IPS-11a (cell line): Measurements from ENCODE around the gene CHD2.
"Not testable (repeated sequence)": the region's sequence is repeated elsewhere in the genome, so short reads cannot be mapped to it uniquely, and the experiment has no call there.

Source experiments
- H3K4me3 ChIP-seq: one replicate; pipeline ENCODE4 v1.5.1; 2013; ENCODE audit warnings: low read depth, low read length, control low read depth

The CHD2 gene

DNA sequence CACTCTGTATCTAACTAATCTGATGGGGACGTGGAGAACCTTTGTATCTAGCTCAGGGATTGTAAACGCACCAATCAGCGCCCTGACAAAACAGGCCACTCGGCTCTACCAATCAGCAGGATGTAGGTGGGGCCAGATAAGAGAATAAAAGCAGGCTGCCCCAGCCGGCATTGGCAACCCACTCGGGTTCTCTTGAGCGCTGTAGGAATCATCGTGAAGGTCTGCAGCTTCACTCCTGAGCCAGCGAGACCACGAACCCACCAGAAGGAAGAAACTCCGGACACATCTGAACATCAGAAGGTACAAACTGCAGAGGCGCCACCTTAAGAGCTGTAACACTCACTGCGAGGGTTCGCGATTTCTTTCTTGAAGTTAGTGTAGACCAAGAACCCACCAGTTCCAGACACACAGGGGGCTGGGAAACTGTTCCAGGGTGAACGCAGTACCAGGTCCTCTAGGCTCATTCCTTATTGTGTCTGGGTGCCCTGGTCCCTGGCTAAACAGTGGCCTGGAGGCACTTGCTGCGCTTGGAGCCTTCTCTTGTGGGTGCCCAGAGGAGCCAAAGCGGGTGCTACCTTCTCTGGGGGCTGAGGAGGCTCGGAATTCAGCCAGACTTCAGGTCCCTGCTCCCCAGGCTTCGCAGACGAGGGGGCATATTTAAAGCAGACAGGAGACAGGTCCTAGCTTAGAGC lies 132.5 kb downstream of the CHD2 start:
- H3K4me3 ChIP-seq = not testable (repeated sequence)

DNA sequence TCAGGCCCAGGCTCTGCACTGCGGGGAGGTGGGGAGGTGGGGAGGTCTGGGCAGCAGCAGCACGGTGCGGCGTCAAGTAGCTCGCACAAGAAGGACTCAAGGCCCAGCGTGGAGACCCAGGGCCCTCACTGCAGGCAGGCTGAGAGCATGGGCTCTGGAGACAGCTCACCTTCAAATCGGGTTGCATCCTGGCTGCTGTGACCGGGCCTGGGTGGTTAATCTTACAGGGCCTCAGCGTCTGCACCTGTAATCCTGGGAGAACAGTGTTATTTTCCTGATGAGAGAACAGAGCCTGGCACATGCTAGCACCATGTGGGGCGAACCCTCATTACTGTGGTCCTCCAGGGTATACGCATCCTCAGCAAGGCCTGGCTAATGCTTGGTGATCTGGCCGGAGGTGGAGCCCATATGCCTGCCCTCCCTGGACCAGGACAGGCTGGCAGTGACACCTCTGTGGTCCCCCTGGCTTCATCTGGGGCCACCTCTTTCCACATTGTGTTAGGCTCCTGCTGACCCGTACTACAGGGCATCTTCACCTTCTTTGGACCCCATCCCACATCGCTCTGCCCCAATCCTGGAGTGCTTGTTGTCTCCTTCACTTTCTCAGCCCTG lies 133.4 kb downstream of the CHD2 start:
- no peak overlapping the region for H3K4me3 ChIP-seq

DNA sequence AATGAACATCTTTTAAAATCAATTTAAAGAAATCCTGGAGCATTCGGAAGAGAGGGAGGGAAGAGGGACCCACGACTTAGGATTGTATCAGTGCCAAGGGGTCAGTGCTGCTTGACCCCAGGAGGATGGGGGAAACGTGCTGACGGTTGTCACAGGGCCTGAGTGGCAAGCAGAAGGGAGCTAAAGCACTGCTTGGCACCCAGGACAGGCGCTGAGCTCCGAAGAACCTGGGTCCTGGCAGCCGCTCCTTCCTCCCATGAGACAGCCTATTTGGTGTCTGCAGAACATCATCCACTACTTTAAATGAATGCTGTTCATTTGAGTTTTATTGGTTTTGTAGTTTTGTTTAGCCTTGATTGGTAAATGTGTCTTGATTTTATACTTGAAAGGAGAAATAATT lies 134.4 kb downstream of the CHD2 start:
- no peak overlapping the region for H3K4me3 ChIP-seq

DNA sequence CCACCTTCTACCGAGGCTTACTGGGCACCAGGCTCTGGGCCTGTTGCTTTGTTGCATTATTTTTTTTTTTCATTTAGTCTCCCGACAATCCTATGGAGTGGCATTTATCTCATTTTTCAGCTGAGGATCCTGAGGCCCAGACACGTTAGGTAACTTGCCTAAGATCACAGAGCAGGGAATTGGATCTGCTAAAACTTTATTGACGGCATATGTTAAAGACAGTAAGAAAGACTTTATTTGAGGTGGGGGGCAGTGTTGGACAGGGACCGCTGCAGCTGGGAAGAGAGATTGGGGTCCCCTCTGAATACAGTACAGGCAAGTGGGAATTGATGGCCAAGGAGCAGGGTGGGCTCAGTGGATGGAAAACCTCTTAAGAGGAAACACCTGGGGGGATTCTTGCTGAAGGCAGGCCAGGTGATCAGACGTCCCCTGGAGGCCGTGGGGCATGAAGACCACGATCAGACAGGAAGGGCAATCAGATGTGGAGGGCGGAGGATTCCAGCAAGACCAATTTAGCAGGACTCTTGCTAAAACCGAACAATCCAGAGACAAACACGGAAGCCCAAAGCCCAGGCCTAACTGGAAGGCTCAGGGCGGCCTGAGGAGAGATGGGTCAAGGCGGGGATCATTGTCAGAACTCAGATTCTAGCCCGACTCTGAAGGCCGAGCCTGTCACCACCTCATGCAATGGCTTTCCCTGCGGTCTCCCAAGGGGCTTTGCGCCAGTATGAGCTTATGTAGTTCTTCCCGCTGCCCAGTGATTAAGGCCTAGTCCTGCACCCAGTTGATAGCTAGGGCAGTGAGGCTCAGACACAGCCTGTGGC lies 135.2 kb downstream of the CHD2 start:
- H3K4me3 ChIP-seq = no peak overlapping the region

DNA sequence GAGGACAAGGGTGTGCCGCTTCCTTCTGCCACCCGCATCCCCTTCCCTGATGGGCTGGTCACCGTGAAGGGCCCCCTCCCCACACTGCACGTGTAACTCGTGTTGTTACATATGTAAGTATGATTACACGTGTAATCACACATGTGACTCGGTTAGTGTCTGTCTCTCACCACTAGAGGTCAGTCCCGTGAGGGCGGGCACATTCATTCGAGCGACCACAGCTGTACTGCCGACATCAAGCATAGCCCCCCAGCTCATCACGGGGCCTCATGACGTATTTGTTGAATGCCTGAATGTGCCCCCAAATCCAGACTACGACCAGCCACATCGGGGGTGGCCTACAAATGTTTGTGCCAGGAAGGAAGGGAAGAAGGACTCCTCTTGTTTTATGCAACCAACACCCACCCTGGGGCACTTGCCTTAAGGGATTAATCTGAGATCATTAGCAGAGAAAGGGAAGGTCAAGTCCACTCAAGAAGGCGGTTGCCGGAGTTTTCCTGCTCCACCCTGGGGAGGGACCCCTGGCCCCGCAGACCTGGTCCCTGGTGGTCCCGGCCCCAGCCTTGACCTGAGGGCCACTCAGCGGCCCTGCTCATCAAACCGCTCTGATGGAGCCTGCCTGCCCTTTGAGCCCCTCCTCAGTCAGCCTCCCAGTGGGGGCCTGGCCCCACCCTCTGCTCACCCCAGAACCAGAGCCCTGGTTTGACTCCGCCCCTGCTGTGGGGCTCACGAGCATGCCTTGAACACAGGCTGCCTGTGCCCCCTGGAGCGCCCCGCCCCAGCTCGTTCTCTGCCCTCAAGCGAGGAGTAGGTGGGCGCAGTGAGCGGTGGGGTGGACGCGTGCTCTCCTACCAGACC lies 136.1 kb downstream of the CHD2 start:
- no peak overlapping the region for H3K4me3 ChIP-seq

DNA sequence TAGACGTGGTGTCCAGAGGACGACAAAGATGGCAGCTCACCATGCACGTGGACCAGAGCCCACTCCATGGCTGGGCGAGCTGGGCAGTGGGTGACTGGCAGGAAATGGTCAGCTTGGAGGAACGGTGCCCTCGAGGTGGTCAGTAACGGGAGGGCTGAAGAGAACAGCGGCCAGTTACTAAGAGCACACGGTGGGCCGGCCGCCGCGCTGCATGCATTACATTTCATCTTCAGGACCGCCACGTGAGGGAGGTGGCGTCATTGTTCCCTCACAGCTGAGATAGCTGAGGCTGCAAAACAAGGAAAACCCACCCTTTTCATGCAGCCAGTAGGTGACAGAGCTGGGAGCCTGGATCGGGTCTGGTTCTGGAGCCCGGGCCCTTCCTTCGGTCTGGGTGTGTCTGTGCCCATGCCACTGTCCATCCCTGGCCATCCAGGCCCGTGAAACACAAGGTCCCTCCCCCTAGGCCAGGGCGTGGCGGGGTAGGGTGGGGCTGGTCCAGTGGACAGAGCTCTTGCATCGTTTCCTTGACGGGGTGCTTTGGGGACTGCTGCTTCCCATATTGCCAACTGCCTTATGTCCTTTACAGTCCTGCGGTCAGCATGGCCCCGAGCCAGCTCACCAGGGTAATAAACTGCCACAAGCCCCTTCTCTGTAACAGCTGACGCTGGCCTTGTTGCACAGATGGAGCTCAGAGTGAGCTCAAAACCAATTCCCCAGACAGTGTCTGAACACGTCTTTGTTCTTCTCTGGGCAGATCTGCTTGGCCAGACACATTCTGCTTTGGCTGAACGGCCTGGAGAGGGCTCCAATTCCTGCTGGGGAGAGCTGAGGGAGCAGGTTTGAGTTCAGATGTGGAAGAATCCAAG lies 137.1 kb downstream of the CHD2 start:
- no peak overlapping the region for H3K4me3 ChIP-seq

DNA sequence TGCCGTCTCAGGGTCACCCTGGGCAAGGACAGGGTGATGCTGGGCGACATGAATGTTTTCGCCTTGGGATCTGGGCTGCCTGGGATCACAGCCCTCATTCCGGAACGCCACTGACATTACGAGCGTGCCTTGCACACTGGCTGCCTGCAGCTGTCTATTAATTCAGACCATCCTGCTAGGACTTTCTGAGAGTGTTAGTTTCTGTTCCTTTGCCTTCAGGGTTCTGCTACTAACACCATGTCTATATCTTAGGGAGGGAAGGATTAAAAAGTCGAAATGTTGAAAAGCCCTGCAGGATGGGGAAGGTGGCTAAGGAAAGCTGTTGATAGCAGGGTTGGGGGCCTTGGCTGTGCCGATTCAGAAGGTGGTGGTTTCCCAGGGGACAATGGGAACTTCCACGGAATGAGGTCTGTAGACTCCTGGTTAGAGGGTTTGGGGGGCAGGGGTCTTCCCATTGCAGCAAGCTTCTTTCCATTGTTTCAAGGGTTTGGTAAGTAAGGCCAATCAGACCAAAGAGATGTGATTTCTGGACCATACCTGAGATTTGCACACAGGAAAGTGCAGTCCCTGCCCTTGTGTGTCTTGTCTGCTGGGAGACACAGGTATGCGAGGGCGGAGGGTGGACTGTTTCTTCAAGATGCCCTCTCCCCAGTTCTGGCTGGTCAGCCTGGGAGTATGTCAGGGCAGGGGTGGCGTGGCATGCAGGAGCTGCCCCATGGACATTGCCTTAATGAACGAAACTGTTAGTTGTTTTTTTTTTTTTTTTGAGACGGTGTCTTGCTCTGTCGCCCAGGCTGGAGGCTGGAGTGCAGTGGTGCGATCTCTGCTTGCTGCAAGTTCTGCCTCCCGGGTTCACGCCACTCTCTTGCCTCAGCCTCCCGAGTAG lies 137.9 kb downstream of the CHD2 start:
- no peak overlapping the region for H3K4me3 ChIP-seq

DNA sequence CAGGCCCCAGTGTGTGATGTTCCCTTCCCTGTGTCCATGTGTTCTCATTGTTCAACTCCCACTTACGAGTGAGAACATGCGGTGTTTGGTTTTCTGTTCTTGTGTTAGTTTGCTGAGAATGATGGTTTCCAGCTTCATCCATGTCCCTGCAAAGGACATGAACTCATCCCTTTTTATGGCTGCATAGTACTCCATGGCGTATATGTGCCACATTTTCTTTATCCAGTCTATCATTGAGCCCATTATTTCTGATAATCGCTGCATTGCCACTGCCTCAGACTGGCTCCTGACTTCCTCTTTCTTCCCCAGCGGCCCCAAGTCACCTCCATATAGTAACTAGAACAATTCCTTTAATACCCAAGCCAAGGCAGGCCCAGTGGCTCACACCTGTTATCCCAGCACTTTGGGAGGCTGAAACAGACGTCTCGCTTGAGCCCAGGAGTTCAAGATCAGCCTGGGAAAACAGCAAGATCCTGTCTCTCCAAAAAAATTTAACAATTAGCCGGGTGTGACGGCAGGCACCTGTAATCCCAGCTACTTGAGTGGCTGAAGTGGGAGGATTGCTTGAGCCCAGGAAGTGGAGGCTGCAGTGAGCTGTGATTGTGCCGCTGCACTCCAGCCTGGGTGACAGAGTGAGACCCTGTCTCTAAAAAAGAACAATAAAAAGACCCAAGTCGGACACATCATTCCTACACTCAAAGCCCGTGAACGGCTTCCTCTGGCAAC lies 139.6 kb downstream of the CHD2 start:
- not testable (repeated sequence) for H3K4me3 ChIP-seq

DNA sequence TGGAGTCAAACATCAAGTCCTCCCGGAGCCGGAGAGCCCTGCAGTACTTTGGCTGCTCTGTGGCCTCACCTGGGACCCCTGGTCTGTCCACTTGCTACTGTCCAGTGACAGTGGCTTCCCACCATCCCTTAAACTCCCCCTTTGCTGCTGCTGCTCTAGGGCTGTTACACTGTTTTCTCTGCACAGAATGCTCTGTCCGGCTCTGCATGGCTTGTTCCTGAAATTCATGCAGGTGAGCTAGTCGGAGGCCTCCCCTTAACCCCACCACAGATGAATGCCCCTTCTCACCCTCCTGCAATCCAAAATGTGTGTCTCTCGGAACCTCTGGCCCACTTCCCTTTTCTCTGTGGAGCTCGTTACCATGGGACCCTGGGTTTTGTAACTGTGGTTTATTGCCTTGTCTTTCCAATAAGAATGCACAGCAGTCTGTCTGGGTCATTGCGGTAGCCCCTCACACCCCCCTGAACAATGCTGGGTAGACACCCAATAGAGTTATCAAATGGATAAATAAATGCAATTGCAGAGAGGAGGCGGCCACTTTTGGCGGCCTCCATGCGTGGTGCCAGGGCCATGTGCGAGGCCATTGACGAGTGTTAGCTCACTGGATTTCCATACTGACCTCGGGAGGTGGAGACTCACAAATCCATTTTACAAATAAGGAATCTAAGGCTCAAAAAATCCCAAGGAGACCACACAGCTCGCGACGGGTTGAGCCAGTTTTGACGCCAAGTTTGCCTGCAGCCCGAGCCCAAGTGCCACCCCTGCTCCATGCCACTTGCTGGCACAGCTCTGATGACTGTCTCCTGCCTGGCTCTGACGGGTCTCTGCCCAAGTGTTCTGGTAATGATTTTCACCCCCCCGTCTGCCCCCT lies 140.4 kb downstream of the CHD2 start:
- H3K4me3 ChIP-seq = no peak overlapping the region

DNA sequence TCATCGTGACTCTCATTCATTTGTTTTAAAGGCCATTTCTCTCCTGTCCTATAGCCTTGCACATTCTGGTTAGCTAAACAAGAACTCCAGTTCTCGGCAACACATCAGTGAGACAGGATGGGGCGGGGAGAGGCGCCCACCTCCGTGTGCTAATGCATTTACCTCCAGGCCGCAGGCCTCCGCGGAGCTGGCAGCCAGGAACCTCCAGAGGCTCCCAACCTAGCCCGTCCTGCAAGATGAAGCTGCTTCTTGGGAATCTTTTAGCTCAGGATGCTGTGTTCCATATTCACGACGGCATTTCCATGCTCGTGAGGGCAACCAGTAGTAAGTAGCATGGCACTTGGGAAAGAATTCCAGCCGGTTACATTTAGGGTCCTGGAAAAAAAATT lies 141.0 kb downstream of the CHD2 start:
- H3K4me3 ChIP-seq = no peak overlapping the region

DNA sequence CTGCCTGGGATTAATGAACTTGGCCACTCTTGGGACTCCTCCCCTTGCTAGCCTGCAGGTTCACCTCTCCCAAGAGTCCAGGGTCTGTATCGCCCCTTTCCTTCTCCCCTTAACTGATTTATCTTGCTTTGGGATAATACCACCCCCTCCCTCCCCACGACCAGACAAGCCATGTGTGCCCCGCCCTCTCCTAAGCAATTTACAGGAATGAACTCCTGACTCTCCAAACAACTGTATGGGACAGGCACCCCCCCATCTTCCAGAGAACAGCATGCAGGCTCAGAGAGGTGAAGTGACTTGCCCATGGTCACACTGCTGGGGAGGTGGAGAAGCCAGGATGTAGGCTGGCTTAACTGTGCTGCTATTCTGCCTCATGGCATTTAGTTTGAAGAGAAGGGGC lies 142.1 kb downstream of the CHD2 start:
- no peak overlapping the region for H3K4me3 ChIP-seq

DNA sequence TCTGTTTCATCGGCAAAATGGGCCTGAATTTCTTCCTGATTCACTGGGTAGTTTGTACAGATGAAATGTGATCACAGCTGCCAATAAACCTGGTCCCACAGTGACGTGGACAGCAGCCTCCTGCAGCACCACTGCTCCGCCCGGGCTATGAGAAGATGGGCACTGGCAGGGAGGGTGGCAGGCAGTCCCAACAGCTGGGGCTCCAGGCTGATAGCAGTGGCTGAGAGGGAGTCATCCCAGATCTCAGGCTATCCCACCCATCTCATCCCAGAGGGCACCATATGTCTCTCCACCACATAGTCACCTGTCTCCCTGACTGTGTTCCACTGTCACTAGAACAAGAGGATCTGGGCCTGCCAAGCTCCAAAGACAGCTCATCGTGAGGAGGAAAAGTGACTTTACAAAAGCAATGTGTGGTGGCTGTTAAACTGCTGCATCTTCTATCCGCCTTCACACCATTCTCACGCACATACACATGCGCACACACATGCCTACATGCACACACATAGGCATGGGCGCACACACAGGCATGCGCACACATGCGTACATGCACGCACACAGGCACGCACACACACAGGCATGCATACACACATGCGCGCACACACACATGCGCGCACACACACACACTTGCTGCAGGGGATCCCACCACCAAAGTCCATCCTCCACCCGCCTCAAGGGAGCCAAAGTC lies 142.7 kb downstream of the CHD2 start:
- no peak overlapping the region for H3K4me3 ChIP-seq

DNA sequence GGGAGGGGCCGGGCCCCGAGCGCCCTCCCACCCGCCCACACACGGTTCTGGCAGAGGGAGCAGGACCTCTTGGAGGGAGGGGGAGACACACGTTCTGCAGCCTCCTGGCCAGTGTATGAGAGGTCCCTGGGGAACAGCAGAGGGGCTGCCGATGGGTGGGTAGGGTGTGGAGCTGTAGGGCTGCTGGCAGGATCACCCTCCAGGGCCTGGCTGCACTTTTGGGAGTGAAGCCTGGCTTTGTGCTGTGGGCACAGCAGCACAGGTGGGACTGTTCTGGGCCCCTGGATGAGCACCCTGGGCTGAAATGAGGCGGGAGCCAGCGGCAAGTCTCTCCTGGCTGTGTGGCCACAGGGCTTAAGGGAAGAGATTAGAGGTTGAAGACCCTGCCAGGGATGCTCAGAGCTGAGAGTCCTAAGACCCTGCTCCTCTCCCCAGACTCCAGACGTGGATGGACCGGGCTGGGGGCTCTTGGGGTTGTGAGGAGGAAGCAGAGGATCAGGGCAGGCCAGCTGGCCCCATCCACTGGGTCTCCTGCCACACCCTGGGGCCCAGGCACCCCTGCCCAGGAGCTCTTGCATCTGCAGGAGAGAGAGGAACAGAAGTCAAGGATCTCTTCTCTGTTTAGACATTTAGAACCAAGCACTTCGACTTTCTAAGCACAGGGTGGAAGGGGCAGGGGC lies 143.6 kb downstream of the CHD2 start:
- no peak overlapping the region for H3K4me3 ChIP-seq

DNA sequence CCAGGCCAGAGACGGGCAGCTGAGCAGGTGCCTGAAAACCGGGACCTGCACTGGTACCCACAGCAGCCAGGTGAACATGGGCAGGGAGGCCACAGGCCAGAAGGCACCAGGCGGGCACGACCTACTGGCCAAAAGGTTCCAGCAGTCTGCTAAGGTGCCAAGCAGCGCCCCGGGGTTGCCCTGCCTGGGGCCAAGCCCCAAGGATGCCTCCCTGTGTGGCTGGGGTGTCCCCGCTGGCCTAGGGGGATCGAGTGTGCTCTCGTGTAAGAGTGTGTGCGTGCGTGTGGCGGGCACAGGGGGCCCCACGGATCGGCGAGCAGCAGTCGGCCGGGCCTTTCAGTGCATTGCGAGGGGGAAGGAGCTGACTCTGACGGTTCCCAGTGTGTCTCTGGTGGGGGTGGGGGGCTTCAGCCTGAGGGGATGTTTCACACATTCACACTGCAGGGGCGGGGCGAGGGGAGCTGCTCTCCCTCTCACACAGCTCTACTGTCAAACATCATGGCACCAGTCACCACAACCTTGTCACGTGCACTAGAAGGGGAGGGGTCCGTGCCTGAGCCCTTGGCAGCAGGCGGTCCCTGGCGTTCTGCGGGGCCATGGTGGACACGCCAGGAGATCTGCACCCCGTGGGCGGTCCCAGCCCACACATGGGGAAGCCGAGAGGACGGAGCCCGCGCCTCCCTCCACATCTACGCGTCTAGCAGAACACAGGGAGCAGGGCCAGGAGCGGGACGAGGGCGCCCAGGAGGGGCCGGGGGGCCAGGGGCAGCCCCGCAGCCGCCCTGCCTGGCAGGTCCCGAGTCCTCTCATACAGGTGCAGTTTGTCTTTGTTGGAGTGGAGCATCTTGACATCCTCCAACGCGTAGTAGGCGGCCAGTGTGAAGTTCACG lies 144.4 kb downstream of the CHD2 start:
- no peak overlapping the region for H3K4me3 ChIP-seq

DNA sequence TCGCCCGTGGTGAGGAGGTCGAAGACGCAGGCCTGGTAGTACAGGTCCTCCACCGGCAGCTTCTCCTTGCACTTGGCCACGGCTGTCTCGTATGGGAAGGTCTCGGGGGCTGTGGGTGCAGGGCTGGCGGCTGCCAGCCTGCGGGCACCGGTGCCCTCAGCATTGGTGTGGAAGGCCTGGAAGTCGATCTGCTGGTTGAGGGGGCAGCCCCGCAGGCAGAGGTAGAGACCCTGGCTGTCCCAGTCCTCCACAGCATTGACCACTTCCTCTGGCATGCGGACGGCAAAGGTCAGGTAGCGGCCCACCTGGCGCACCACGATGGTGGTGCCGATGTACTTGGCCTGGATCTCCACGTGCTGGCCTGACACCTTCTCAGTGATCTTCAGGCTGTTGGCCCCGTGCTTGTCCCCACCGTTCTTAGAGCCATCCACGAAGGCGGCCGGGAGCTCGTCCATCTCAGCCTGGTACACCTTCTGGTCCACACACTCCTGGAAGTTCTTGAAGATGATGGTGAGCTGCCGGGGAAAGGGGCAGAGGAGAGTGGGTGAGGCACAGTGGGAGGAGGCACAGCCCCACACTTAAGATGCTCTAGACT lies 145.2 kb downstream of the CHD2 start:
- no peak overlapping the region for H3K4me3 ChIP-seq
